HG03432 (cell line): ENCODE data around the gene TMEM40.
A peak's percentile ranks its signal among the peaks of the same experiment; 100 is the strongest.
"Not testable (repeated sequence)": the region's sequence is repeated elsewhere in the genome, so short reads cannot be mapped to it uniquely, and the experiment has no call there.

Experiments used
- ATAC-seq: cut with Tn5 transposase; IDR thresholded peaks from one replicate; pipeline ENCODE4 v1.9.1; 2021; ENCODE audit warnings: mild to moderate bottlenecking, moderate library complexity; ENCODE audit not compliant: unreplicated experiment

The TMEM40 gene

DNA sequence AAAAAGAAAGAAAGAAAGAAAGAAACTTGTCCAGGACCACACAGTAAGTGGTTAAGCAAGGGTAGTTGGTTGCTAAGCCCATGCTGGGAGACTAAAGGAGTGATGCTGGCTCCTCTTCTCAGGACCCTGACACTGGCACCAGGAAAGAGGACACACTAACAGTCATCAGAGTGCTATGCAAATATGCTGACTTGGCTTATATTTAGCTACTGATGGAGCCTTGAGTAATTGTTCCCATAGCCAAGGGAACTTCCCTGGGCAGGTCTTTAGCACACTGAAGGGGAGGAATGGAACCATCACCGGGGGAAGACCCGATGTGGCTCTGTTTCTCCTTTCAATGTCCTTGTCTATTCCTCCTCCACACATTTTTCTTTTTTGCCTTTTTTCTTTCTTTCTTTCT lies 6.2 kb downstream of the TMEM40 start:
- no peak for ATAC-seq

- no peak for ATAC-seq
Measured at GRCh38 chr3:12752102-12752501, 7.0 kb downstream of the TMEM40 start.

GRCh38 chr3:12751571-12751970 lies 7.5 kb downstream of the TMEM40 start:
- ATAC-seq, result no peak

DNA sequence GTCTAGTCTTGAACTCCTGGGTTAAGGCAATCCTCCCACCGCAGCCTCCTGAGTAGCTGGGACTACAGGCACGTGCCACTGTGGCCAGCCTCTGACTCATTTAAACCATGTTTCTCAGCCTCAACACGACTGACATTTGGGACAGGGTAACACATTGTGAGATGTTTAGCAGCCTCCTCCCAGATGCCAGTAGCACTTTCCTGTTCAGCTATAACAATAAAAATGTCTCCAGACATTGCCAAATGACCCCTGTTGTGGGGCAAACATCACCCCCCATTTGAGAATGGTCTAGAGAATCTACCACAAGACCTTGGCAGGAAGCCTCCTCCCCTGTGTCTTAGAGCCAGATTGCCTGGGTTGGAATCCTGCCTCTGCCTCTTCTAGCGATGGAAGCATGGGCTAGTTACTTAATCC lies 8.4 kb downstream of the TMEM40 start:
- peak; percentile 63 for ATAC-seq

GRCh38 chr3:12750223-12750622 lies 8.8 kb downstream of the TMEM40 start:
- ATAC-seq, result peak; percentile 40

DNA sequence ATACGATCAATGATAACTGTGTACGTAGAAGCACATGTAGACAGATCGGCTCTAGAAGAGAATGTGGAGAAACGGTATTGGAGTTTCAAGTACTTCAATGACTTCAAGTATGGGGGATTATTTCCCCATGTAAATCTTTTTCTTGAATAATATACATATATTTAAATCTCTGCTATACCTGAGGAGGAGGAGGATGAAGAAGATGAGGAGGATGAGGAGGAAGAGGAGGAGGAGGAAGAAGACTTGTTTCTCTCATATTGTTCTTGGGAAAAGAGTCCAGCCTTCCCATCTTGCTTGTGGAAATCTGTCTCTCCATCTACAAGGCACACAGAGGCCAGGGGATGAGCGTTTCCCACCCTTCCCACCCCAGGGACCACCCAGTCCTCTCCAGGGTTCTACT lies 10.6 kb downstream of the TMEM40 start:
- ATAC-seq, result no peak

DNA sequence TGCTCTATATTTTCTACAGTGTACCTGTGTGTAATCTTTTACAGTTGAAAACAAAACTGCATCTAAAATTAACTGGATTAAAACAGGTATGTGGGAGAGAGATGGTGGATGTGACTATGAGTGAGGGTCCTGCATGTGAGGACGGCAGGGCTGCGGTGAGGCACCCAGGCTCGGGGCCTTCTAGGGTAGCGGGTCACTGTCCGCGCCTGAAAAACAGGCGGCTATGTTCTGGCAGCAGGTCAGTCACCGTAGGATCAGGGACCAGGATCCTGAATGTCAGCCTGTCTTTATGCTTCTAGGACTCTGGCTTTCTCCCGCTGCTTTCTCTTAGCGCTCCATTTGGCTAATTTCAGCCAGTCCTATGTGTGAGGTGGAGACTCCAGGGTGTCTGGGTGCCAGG lies 12.6 kb downstream of the TMEM40 start:
- ATAC-seq, result no peak

GRCh38 chr3:12744326-12744725 lies 14.7 kb downstream of the TMEM40 start:
- no peak for ATAC-seq

- ATAC-seq, result no peak
Measured at GRCh38 chr3:12743583-12743982, 15.5 kb downstream of the TMEM40 start.

DNA sequence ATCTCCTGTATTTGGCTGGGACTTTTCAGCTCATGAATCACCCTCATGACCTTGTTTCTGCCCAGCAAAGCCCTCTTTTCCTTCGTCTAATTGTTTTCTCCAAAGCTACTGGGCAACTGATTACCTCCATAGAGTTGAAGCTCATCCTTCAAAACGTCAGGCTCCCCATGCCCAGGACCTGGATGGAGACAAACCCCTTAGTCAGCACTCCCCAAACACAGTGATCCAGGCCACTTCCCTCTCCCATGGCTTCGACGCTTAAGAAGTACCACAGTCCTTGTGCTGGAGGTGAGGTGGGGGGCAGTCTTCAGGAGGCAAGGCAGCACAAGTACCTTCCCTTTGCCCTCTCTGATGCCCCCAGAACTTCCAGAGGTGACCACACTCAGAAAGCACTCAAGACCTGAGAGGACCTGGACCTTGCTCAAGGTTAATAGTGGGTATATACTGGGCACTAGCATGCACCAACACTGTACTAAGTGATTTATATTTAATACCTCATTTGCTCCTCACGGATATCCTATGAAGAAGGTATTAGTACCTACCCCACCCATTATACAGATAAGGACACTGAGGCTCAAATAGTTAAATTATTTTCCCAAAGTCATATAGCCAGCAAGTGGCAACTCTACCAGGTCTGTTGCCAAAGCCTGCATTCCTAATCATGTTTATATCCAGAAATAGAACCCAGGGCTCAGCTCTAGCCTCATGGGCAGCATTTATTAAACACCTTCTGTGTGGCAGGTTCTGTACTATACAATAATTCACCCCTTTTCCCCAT lies 16.5 kb downstream of the TMEM40 start:
- no peak for ATAC-seq

DNA sequence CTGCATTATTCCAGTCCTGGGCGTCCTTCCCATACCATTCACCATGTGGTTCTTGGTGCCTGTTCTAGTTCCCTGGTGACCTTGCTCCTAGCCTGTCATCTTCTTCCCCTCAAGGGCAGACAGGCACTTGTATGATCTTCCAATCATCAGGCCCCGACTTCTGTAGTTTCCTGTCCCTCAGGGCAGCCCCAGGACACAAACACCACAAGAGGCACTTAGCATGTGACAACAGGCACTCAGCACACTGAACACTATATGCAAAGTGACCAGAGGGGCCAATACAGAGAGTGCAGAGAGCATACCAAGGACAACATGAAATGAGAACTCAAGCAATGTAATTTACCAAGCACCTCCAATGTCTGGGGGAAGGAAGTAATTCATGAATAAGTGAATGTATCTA lies 17.9 kb downstream of the TMEM40 start:
- ATAC-seq, result peak; percentile 48

- no peak for ATAC-seq
Measured at GRCh38 chr3:12737833-12738232, 21.2 kb downstream of the TMEM40 start.

DNA sequence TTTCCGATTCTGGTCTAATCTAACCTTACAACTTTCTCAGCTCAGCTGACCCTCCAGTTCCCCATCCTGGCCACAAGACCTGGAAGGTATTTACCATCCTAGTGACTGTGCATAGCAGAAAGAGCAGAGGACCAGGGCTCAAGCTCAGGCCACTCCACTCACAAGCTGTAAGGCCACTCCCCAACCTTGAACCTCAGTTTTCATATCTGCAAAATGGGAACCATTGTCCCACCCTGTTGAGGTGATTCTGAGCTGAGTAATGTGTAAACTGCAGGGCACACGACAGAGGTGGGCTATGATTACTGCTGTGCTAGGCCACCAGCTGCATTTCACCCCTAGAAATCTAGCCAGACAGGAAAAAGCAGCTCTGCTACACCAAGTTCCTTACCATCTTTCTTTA lies 21.7 kb downstream of the TMEM40 start:
- no peak for ATAC-seq

- ATAC-seq, result no peak
Measured at GRCh38 chr3:12734960-12735359, 24.1 kb downstream of the TMEM40 start.

GRCh38 chr3:12733566-12733965 lies 25.5 kb downstream of the TMEM40 start:
- no peak for ATAC-seq

- no peak for ATAC-seq
Measured at GRCh38 chr3:12730506-12731242, 28.4 kb downstream of the TMEM40 start.

- ATAC-seq, result no peak
Measured at GRCh38 chr3:12729051-12729651, 29.9 kb downstream of the TMEM40 start.

- ATAC-seq, result no peak
Measured at GRCh38 chr3:12727937-12728336, 31.1 kb downstream of the TMEM40 start.

DNA sequence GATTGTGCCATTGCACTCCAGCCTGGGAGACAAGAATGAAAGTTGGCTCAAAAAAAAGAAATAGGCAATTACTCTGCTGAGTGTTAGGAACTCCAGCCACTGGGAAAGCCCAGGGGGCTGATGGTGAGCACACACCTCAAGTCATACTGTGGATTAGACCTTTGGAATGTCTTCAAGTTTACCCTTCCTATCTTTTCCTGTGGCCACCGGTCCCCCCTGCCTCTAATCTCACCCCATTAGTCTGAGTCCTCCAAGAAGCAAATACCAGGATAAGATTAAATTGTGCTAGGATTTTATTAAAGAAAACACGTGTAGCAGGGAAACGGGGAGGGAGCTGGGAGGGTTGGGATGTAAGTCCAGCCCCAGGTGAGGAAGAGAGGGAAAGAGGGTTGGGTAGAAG lies 31.6 kb downstream of the TMEM40 start:
- no peak for ATAC-seq

GRCh38 chr3:12725436-12725835 lies 33.6 kb downstream of the TMEM40 start:
- ATAC-seq, result no peak

- ATAC-seq, result no peak
Measured at GRCh38 chr3:12724794-12725193, 34.3 kb downstream of the TMEM40 start.

- not testable (repeated sequence) for ATAC-seq
Measured at GRCh38 chr3:12723362-12723761, 35.7 kb downstream of the TMEM40 start.
